GM12864 (cell line): ENCODE data around the gene GLB1L.

Source experiments
- DNase-seq: peaks from one replicate; pipeline ENCODE4 v3.0.0-alpha.2; 2011; ENCODE audit warnings: low read depth
- H3K4me3 ChIP-seq: 2 replicates; pipeline ENCODE4 v1.5.1; 2011; ENCODE audit warnings: mild to moderate bottlenecking, low read depth, low read length, control low read depth
- TF ChIP-seq, protein P1 (sequence below): IDR thresholded peaks from 2 replicates; pipeline ENCODE4 v1.5.1; 2011; ENCODE audit warnings: low read depth, mild to moderate bottlenecking, moderate library complexity, low read length, control low read depth, inconsistent platforms; ENCODE audit errors: missing control alignments

The GLB1L gene

DNA sequence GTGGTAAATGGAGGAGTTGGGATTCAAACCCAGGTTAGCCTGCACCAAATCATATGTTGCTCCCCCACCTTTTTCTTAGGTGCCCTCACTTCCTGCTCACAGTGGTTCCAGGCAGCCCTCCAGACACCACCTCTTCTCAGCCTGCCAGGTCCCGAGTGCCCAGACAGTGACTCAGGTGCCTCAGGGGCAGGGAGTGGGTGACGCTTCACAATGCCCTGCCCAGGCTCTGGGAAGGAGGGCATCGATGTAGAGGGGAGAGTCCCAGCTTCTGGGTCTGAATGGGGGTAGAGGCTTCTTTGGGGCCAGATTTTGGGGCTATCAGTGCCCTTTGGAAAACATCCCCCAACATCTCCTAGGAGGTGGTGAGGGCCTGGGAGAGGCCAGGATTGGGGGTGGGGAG lies 28.7 kb upstream of the GLB1L start:
- no peak for DNase-seq
- TF ChIP-seq, protein P1, sequence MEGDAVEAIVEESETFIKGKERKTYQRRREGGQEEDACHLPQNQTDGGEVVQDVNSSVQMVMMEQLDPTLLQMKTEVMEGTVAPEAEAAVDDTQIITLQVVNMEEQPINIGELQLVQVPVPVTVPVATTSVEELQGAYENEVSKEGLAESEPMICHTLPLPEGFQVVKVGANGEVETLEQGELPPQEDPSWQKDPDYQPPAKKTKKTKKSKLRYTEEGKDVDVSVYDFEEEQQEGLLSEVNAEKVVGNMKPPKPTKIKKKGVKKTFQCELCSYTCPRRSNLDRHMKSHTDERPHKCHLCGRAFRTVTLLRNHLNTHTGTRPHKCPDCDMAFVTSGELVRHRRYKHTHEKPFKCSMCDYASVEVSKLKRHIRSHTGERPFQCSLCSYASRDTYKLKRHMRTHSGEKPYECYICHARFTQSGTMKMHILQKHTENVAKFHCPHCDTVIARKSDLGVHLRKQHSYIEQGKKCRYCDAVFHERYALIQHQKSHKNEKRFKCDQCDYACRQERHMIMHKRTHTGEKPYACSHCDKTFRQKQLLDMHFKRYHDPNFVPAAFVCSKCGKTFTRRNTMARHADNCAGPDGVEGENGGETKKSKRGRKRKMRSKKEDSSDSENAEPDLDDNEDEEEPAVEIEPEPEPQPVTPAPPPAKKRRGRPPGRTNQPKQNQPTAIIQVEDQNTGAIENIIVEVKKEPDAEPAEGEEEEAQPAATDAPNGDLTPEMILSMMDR: no peak
- H3K4me3 ChIP-seq: no peak overlapping the region

- no peak overlapping the region for H3K4me3 ChIP-seq
- no peak for DNase-seq
- TF ChIP-seq, protein P1: no peak
Observed at GRCh38 chr2:219272995-219273394, 27.8 kb upstream of the GLB1L start.

GRCh38 chr2:219272356-219272755 lies 27.1 kb upstream of the GLB1L start:
- DNase-seq: no peak
- TF ChIP-seq, protein P1: no peak
- H3K4me3 ChIP-seq: no peak overlapping the region

DNA sequence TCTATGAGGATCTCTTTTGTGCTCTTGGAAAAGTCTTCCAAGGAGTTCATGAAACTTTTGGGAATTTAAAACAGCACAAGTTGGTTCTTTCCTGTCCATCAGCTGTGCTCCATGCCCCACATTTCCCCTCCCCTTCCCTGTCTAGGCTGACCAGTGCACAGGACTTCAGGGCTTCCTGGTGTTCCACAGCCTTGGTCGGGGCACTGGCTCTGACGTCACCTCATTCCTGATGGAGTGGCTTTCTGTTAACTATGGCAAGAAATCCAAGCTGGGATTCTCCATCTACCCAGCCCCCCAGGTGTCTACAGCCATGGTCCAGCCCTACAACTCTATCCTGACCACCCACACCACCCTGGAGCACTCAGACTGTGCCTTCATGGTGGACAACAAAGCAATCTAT lies 25.8 kb upstream of the GLB1L start:
- no peak for DNase-seq
- H3K4me3 ChIP-seq: no peak overlapping the region
- TF ChIP-seq, protein P1: no peak

DNA sequence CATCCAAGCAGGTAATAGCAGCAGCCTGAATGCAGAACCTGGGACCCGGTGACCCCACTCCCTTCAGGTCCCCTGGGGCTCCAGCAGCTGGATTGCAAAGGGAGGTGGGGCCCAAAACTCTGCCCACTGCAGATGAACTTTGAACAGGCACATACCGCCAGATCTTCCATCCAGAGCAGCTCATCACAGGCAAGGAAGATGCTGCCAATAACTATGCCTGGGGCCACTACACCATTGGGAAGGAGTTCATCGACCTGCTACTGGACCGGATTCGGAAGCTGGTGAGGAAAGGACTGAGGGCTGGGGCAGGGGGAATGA lies 24.8 kb upstream of the GLB1L start:
- DNase-seq: no peak
- H3K4me3 ChIP-seq: no peak overlapping the region
- TF ChIP-seq, protein P1: no peak

GRCh38 chr2:219269362-219270054 lies 24.3 kb upstream of the GLB1L start:
- no peak overlapping the region for H3K4me3 ChIP-seq
- no peak for DNase-seq
- TF ChIP-seq, protein P1: no peak

DNA sequence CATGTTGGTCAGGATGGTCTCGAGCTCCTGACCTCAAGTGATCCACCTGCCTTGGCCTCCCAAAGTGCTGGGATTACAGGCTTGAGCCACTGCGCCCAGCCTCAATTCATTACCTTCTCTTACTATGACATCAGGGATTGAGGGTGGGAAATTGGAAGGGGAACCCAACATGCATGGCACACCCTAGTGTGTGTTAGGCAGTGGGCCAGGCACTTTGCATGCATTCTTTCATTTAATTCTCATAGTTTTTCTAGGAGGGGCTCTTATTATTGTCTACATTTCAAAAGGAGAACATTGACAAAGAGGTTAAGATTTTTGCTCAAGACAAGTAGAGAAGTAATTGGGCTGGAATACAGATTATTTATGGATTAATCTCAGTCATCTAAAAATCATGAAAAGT lies 23.1 kb upstream of the GLB1L start:
- H3K4me3 ChIP-seq: no peak overlapping the region
- TF ChIP-seq, protein P1: no peak
- no peak for DNase-seq
